Measurements from ENCODE around the gene SEMA3C. TPM values are rescaled to one million over a fixed set of nuclear protein-coding genes. Genes with fewer than 3 reads are reported as not detected.

Gene SEMA3C
- polyA plus RNA-seq, 1 donor from 2014 or later = 386 TPM

- TF ChIP-seq EZH2 (IDR thresholded peaks at IDR 0.05; ENCODE audit: borderline replicate concordance, insufficient read depth, low read length, poor library complexity, severe bottlenecking) (no peak), TAF1 (IDR thresholded peaks at IDR 0.05; ENCODE audit: low read depth) (no peak), SMC3 (conservative IDR thresholded peaks at IDR 0.05; ENCODE audit: poor library complexity) (no peak), POLR2AphosphoS5 (IDR thresholded peaks at IDR 0.05) (no peak), RAD21 (conservative IDR thresholded peaks at IDR 0.05) (no peak), EP300 (conservative IDR thresholded peaks at IDR 0.05; ENCODE audit: poor library complexity, severe bottlenecking) (no peak), CTCF (IDR thresholded peaks at IDR 0.05; ENCODE audit: poor library complexity, severe bottlenecking) (no peak), MXI1 (conservative IDR thresholded peaks at IDR 0.05; ENCODE audit: poor library complexity, severe bottlenecking) (no peak), REST (IDR thresholded peaks at IDR 0.05; ENCODE audit: borderline replicate concordance) (no peak)
Measured at GRCh38 chr7:80719261-80719660, 199.6 kb downstream of the SEMA3C start.

GRCh38 chr7:80711531-80711930, 207.3 kb downstream of the SEMA3C start:
- Histone ChIP-seq H3K4me2 (ENCODE audit: low read length) (no peak overlapping the region), H3K4me3 (ENCODE audit: low read length) (no peak overlapping the region), H3K9ac (ENCODE audit: low read length) (no peak overlapping the region), H3K9me3 (ENCODE audit: low read length) (no peaks in the 10 kb centered on the region), H3F3A (ENCODE audit: insufficient read depth, low read length, poor library complexity, severe bottlenecking) (no peaks in the 10 kb centered on the region), H2AFZ (ENCODE audit: low read depth, low read length) (no peak overlapping the region), H3K27me3 (ENCODE audit: insufficient read depth, low read depth, low read length) (no peaks in the 10 kb centered on the region), H3K36me3 (ENCODE audit: insufficient read depth, low read length) (no peaks in the 10 kb centered on the region), H3K9me2 (ENCODE audit: insufficient read depth, low read length) (no peaks in the 10 kb centered on the region), H3K27ac (ENCODE audit: low read length) (no peak overlapping the region), H3K79me2 (replicated peaks; ENCODE audit: insufficient read depth, low read length) (no peaks in the 10 kb centered on the region), H4K20me1 (ENCODE audit: insufficient read depth) (no peaks in the 10 kb centered on the region)
- TF ChIP-seq SMC3 (conservative IDR thresholded peaks at IDR 0.05; ENCODE audit: poor library complexity) (no peak), CTCF (IDR thresholded peaks at IDR 0.05; ENCODE audit: poor library complexity, severe bottlenecking) (no peak), MXI1 (conservative IDR thresholded peaks at IDR 0.05; ENCODE audit: poor library complexity, severe bottlenecking) (no peak), EZH2 (IDR thresholded peaks at IDR 0.05; ENCODE audit: borderline replicate concordance, insufficient read depth, low read length, poor library complexity, severe bottlenecking) (no peak), RAD21 (conservative IDR thresholded peaks at IDR 0.05) (no peak)

More at GRCh38 chr7:80719261-80719660, 199.6 kb downstream of the SEMA3C start:
- no peaks in the 10 kb centered on the region for H3K9me2 ChIP-seq (ENCODE audit: insufficient read depth, low read length)
- no peak overlapping the region for H3K9ac ChIP-seq (ENCODE audit: low read length)
- H2AFZ ChIP-seq (ENCODE audit: low read depth, low read length) = no peak overlapping the region
- H3K27ac ChIP-seq (ENCODE audit: low read length) = no peak overlapping the region
- H3K36me3 ChIP-seq (ENCODE audit: insufficient read depth, low read length) = no peaks in the 10 kb centered on the region
- H3K4me3 ChIP-seq (ENCODE audit: low read length) = no peak overlapping the region
- H3K27me3 ChIP-seq (ENCODE audit: insufficient read depth, low read depth, low read length) = no peaks in the 10 kb centered on the region
- H3K9me3 ChIP-seq (ENCODE audit: low read length) = no peaks in the 10 kb centered on the region
- no peak overlapping the region for H3K4me2 ChIP-seq (ENCODE audit: low read length)
- H4K20me1 ChIP-seq (ENCODE audit: insufficient read depth) = no peaks in the 10 kb centered on the region
- no peaks in the 10 kb centered on the region for H3F3A ChIP-seq (ENCODE audit: insufficient read depth, low read length, poor library complexity, severe bottlenecking)
- no peaks in the 10 kb centered on the region for H3K79me2 ChIP-seq (replicated peaks; ENCODE audit: insufficient read depth, low read length)

Measured in neural cell (in vitro differentiated cells).